HT-29 (cell line): ENCODE data around the gene HCRTR1. TPM values are rescaled to one million over a fixed set of nuclear protein-coding genes. Genes with fewer than 3 reads are reported as not detected.

Experiments used
- DNase-seq: peaks from one replicate; pipeline ENCODE4 v3.0.0-alpha.2; 2015; ENCODE audit warnings: low spot score
- total RNA-seq: library from RNA; depleted of rRNA; stranded (reverse); fragments of >200 nt; shearing (Covaris generic); gene quantifications from 2 replicates; pipeline ENCODE4 v1.2.3, GENCODE V29; 2014

Gene HCRTR1
- total RNA-seq, 1 experiment from 2014 or later, result not detected

DNA sequence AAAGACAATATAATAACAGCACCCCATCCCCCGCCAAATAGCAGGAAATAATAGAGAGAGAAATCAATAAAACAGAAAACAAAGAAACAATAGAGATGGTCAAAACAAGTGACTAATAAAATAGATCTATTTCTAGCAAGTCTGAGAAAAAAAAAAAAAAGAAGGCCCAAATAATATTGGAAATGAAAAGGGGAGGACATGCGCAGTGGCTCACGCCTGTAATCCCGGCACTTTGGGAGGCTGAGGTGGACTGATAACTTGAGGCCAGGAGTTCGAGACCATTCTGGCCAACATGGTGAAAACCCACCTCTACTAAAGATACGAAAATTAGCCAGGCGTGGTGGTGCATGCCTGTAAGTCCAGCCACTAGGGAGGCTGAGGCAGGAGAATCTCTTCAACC lies 18.5 kb upstream of the HCRTR1 start:
- DNase-seq, result no peak

- DNase-seq, result no peak
These were observed 16.8 kb upstream of the HCRTR1 start for GRCh38 chr1:31600641-31601040.

- no peak for DNase-seq
These were observed 15.4 kb upstream of the HCRTR1 start for GRCh38 chr1:31602081-31602480.

- DNase-seq, result no peak
These were observed 11.5 kb upstream of the HCRTR1 start for GRCh38 chr1:31605908-31606427.

GRCh38 chr1:31607360-31607759 lies 10.1 kb upstream of the HCRTR1 start:
- DNase-seq, result no peak

DNA sequence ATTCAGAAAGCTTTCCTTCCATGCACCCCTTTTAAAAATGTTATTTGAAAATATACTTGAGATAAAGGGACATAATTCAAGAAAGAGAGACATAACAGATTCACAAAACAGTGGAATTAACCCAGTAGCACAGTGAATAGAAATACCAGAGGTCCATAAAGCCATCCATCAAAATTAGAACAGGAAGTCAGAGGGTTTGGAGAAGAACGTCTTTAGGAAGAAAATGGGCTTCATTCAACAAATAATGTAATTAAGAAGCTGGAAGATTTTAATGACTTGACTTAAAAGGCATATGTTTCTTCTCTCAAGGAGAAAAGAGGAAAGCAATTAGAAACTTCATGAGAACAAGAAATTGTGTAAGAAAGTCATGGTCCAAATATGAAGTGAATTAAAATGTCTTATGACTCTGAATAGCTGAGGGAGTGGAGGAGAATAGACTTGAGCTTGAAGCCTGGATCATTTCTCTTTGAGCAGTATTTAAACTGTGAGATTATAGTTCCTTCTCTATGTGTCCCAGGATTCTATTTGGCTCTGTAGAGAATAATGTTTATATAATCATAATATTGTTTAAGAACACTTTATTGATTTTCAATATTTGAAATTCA lies 7.9 kb upstream of the HCRTR1 start:
- no peak for DNase-seq

DNA sequence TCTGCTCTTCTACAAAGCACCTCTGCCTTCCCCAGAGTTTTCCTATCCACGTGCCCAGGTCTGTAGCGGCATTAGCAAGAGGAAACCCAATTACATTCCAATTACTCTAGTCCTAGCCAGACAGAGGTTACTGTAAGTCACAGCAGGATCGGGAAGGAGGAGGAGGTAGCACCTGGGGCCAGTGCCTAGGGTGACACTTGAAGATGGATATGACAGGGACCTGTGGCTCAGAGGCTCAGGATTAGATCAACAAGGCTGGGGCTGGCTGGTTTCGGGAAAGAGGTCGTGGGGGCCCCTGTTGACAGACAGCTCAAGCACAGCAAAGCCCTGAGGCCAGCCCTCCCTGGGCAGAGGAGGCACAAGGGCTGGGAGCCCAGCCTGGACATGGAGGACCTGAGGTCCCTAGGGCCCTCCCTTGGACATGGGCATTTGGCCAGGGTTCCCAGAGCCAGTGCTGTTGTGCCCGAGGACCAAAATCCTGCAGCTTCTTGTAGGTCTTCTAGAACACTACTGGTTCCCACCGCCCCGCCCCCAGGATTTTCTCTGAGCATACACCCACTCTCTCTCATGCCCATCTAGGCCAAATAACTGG lies 3.0 kb upstream of the HCRTR1 start:
- no peak for DNase-seq

DNA sequence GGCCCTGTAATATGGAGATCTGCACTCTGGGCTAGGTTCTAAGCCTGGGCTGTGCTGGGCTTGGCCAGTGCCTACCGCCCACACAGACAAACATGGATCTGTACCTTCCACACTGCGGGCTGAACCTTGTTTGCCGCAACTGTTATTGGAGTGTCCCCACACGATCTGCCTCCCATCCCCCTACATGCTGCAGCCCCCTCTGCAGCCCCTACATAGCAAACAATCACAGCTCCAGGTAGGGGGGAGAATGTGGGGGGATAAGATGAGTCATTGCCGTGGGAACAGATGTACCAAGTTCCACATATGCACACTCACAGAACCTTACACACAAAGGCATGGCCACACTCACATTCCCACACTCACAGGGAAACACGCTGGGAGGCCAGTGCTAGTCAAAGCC lies 2.1 kb upstream of the HCRTR1 start:
- DNase-seq, result no peak

DNA sequence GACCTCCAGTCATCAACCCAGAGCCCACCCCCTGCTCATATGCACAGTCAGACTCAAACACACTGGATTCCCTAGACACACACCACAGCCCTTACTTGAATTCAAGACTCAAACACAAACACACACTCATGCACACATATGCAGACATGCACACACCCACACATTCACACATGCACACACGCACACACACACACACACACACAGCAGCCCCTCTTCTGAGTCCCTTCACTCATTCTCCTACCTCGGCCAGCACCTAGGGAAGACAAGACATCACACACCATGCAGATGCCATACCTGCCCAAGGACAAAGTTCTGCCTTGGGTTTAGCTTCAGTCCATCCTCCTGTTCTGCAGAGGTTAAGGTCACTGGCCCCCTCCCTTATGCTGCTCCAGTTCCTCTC lies 1.6 kb upstream of the HCRTR1 start:
- DNase-seq, result no peak

GRCh38 chr1:31617916-31618746 lies 642 bp downstream of the HCRTR1 start:
- DNase-seq, result peak; percentile 33

DNA sequence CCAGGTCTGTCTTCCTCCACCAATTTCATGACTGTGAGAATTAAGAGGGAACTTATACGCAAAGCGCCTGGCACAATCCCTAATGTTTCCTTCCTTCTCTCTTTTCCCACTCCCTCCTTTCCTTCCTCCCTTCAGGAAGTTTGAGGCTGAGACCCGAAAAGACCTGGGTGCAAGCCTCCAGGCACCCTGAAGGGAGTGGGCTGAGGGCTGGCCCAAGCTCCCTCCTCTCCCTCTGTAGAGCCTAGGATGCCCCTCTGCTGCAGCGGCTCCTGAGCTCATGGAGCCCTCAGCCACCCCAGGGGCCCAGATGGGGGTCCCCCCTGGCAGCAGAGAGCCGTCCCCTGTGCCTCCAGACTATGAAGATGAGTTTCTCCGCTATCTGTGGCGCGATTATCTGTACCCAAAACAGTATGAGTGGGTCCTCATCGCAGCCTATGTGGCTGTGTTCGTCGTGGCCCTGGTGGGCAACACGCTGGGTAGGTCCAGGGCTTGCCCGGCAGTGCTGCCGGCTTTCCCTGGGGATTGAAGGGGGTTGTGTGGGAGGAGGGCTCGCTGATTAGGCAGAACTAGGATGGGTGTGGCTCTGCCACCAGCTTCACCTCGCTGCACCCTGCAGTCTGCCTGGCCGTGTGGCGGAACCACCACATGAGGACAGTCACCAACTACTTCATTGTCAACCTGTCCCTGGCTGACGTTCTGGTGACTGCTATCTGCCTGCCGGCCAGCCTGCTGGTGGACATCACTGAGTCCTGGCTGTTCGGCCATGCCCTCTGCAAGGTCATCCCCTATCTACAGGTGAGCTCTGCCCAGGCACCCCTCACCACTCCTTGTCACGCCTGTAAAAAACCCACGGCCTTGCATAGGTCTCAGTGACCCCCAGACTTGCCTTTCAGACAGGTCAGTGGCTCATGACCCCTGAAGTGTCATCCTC lies 1.7 kb downstream of the HCRTR1 start:
- no peak for DNase-seq

- DNase-seq, result no peak
These were observed 3.4 kb downstream of the HCRTR1 start for GRCh38 chr1:31620631-31621497.

DNA sequence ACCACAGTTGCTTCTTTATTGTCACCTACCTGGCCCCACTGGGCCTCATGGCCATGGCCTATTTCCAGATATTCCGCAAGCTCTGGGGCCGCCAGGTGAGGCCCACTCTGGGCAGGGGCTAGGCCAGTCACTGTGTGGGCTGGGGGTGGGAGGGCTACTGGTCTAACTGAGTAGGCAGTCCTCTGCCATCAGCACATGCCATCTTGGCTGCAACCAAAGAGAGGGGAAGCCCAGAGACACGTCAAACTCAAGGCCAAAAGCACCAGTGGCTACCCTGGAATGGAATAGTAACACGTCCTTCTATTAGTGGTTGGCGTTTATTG lies 4.0 kb downstream of the HCRTR1 start:
- DNase-seq, result no peak

DNA sequence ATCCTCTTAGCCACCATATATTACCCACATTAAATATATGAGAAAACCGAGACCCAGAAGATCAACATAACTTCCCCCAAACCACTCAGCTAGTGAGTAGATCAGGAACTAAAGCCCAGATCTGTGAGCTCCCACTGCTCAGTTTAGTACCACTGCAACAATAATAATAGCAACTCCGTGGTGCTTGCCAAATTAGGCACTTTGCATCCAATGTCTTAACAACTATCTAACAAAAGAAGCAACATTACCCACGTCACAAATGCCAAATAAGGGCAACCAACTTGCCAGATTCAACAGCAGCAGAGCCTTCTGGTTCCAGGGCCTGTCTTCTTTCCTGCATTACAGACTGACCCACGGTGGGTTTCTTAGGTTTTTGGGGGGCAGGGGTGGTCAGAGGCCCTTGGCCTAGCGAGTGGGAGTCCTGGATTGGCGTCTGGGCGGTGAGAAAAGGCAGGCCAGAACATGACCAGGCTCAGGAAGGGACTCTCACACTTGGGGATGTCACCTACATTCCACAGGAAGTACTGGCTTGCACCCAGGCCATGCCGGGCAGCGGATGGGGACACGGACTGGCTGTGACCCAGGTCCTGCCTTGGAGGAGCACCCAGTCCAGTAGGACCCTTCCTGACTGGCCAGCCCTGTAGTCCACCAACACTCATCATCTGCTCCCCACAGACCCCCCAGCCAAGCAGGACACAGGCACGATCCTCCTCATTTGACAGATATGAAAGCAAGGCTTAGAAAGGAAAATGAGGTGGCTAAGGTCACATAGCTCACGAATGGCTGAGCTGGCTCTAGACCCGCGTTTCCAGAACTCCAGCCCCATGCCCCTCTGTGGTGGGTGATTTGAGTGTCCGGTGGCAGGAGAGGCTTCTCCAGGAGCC lies 4.6 kb downstream of the HCRTR1 start:
- DNase-seq, result no peak

GRCh38 chr1:31623365-31623764 lies 5.9 kb downstream of the HCRTR1 start:
- DNase-seq, result no peak

DNA sequence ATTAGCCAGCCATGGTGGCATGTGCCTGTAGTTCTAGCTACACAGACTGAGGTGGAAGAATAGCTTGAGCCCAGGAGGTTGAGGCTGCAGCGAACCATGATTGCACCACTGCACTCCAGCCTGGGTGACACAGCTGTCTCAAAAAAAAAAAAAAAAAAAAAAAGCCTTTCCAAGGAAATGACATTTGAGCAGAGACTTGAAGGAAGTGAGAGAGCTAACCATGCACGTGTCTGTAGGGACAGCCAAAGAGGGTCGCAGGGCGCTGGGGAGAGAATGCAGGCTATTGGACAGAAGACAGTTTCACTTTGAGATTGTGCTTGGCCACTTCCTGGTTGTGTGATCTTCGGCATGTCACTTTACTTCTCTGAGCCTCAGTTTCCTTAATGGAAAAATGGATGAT lies 6.8 kb downstream of the HCRTR1 start:
- no peak for DNase-seq

GRCh38 chr1:31624731-31625514 lies 7.4 kb downstream of the HCRTR1 start:
- no peak for DNase-seq

DNA sequence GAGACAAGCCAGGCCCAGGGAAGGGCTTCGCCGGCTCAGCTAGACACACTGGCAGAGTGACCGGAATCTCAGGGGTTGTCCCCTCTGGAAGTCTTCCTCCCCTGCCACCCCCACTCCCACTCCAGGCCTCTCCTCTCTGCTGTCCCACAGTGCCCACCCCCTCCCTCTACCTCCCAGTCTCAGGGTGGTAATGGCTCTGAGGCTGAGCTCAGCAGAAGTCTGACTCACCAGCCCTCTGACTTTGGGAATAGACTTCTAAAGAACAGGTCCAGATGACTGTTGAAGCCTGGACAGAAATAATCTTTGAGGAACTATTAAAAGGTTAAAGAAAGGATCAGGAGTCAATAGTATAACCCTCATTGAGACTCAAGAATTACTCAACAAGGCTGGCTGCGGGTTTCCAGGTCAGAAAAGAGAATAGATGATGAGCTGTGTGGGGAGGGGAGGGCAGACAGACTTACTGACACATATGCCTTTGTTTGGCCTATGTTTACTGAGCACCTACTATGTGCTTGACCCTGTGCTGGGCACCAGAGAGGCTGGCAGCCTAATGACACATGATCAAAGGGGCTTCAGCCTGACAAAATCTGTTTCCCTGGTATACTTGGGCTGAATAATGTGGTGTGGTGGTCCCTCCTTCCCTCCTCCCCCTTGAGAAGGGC lies 8.2 kb downstream of the HCRTR1 start:
- no peak for DNase-seq
